Lower leg skin (tissue), 3 donors: Measurements from ENCODE around the gene ALX3.

Source experiments
- POLR2A ChIP-seq, 2 donors: fragments of 450-650 bp; IDR thresholded peaks; one replicate each; pipeline ENCODE4 v1.6.1; 2016 to 2017; ENCODE audit warnings: antibody characterized with exemption in 2 of 2, mild to moderate bottlenecking in 1 of 2, moderate library complexity in 1 of 2
- TF ChIP-seq, protein P1 (sequence below), 3 donors: fragments of 450-650 bp; IDR thresholded peaks; one replicate each; pipeline ENCODE4 v1.5.1; 2016; ENCODE audit warnings: antibody characterized with exemption in 3 of 3, mild to moderate bottlenecking in 3 of 3, moderate library complexity in 2 of 3

- TF ChIP-seq, protein P1, sequence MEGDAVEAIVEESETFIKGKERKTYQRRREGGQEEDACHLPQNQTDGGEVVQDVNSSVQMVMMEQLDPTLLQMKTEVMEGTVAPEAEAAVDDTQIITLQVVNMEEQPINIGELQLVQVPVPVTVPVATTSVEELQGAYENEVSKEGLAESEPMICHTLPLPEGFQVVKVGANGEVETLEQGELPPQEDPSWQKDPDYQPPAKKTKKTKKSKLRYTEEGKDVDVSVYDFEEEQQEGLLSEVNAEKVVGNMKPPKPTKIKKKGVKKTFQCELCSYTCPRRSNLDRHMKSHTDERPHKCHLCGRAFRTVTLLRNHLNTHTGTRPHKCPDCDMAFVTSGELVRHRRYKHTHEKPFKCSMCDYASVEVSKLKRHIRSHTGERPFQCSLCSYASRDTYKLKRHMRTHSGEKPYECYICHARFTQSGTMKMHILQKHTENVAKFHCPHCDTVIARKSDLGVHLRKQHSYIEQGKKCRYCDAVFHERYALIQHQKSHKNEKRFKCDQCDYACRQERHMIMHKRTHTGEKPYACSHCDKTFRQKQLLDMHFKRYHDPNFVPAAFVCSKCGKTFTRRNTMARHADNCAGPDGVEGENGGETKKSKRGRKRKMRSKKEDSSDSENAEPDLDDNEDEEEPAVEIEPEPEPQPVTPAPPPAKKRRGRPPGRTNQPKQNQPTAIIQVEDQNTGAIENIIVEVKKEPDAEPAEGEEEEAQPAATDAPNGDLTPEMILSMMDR (IDR thresholded peaks at IDR 0.05): no peak
- no peak for TF ChIP-seq POLR2A (IDR thresholded peaks at IDR 0.05)
Measured at GRCh38 chr1:110088739-110089316, 18.4 kb upstream of the ALX3 start.
